Keratinocyte (primary cell): Measurements from ENCODE around the gene LPXN. TPM values are rescaled to one million over a fixed set of nuclear protein-coding genes. Genes with fewer than 3 reads are reported as not detected.

Experiments
- DNase-seq: peaks from one replicate; pipeline ENCODE4 v3.0.0-alpha.2; 2011; ENCODE audit warnings: low read depth, missing footprints, low spot score
- FAIRE-seq: peaks from 2 replicates; lab custom pipeline; 2011; peaks lifted over from hg19 to GRCh38; lab: Jason Lieb, UNC
- H2AFZ ChIP-seq: 2 replicates; pipeline ENCODE4 v1.6.0; 2012; ENCODE audit warnings: low read length, control low read depth, inconsistent platforms; ENCODE audit not compliant: control insufficient read depth
- H3K27ac ChIP-seq: 2 replicates; pipeline ENCODE4 v1.5.1; 2011; ENCODE audit warnings: low read length; ENCODE audit not compliant: control insufficient read depth, insufficient read depth
- H3K27me3 ChIP-seq: 3 replicates; pipeline ENCODE4 v1.6.0; 2011; ENCODE audit warnings: low read length; ENCODE audit not compliant: control insufficient read depth, insufficient read depth; ENCODE audit errors: extremely low read depth
- H3K36me3 ChIP-seq, 2 experiments: 2 replicates in 1 of 2; 3 replicates in 1 of 2; pipeline ENCODE4 v1.5.1; 2011; ENCODE audit warnings: low read length in 2 of 2, mild to moderate bottlenecking in 1 of 2; ENCODE audit not compliant: control insufficient read depth in 2 of 2, insufficient read depth in 2 of 2; ENCODE audit errors: extremely low read depth in 1 of 2
- H3K4me1 ChIP-seq: 3 replicates; pipeline ENCODE4 v1.5.1; 2011; ENCODE audit warnings: low read length; ENCODE audit not compliant: control insufficient read depth, insufficient read depth; ENCODE audit errors: extremely low read depth
- H3K4me2 ChIP-seq: 3 replicates; pipeline ENCODE4 v1.6.0; 2011; ENCODE audit warnings: low read depth, low read length; ENCODE audit not compliant: control insufficient read depth, insufficient read depth; ENCODE audit errors: extremely low read depth
- H3K4me3 ChIP-seq, 3 experiments: fragments of 200-600 bp in 1 of 3; sonication (generic) in 1 of 3; 2 replicates in 2 of 3; 3 replicates in 1 of 3; pipeline ENCODE4 v1.5.1; 2011 to 2016; ENCODE audit warnings: low read length in 3 of 3, mild to moderate bottlenecking in 3 of 3, control low read depth in 2 of 3, inconsistent platforms in 1 of 3, low read depth in 1 of 3, mixed read lengths in 1 of 3, mixed run types in 1 of 3, moderate library complexity in 1 of 3; ENCODE audit not compliant: control insufficient read depth in 2 of 3, insufficient read depth in 2 of 3; ENCODE audit errors: extremely low read depth in 1 of 3
- H3K79me2 ChIP-seq: 2 replicates; pipeline ENCODE4 v1.6.0; 2012; ENCODE audit warnings: low read length; ENCODE audit not compliant: control insufficient read depth, insufficient read depth
- H3K9ac ChIP-seq: 3 replicates; pipeline ENCODE4 v1.6.0; 2011; ENCODE audit warnings: low read length; ENCODE audit not compliant: control insufficient read depth, insufficient read depth; ENCODE audit errors: extremely low read depth
- H3K9me1 ChIP-seq: 3 replicates; pipeline ENCODE4 v1.6.0; 2011; ENCODE audit warnings: low read length; ENCODE audit not compliant: control insufficient read depth, insufficient read depth; ENCODE audit errors: extremely low read depth
- H3K9me3 ChIP-seq: 2 replicates; pipeline ENCODE4 v1.5.1; 2012; ENCODE audit warnings: low read depth, low read length; ENCODE audit not compliant: control insufficient read depth
- H4K20me1 ChIP-seq: 3 replicates; pipeline ENCODE4 v1.6.0; 2011; ENCODE audit warnings: low read length; ENCODE audit not compliant: control insufficient read depth, insufficient read depth; ENCODE audit errors: extremely low read depth
- EZH2 ChIP-seq: IDR thresholded peaks from one replicate; pipeline ENCODE4 v1.6.1; 2012; ENCODE audit warnings: inconsistent platforms, mild to moderate bottlenecking, low read length, moderate library complexity
- dilution Hi-C: fragments of 300-500 bp; cut with MboI; formaldehyde crosslinking; loops from one replicate; pipeline ENCODE4 v1.7.0; 2020; ENCODE audit warnings: low sequenced_read_pairs; ENCODE audit not compliant: extremely low pct_ligation_motif_present
- polyA plus RNA-seq, 5 experiments: library from polyadenylated mRNA; depleted of rRNA in 3 of 5; stranded (reverse) in 3 of 5; stranded (forward) in 1 of 5; unstranded in 1 of 5; fragments of >200 nt; gene quantifications; 1 replicate in 1 of 5; 2 replicates in 3 of 5; 3 replicates in 1 of 5; pipeline versions ENCODE4 v1.2.1 to v1.2.3, GENCODE V29; 2011 to 2012; ENCODE audit warnings: missing spikeins in 2 of 5, low read depth in 1 of 5, low replicate concordance in 1 of 5
- TF ChIP-seq, protein P1 (sequence below), 3 experiments: IDR thresholded peaks in 1 of 3; conservative IDR thresholded peaks in 1 of 3; optimal IDR thresholded peaks in 1 of 3; 2 replicates in 2 of 3; 3 replicates in 1 of 3; pipeline versions ENCODE3 to v1.5.1; 2011; ENCODE audit warnings: low read length in 3 of 3, mild to moderate bottlenecking in 3 of 3, moderate library complexity in 2 of 3, control low read depth in 1 of 3, inconsistent platforms in 1 of 3; ENCODE audit not compliant: insufficient read depth in 2 of 3; ENCODE audit errors: extremely low read depth in 1 of 3

LPXN gene
- polyA plus RNA-seq, 1 donor (not counting 4 experiments of a cell fraction or from before 2014, with no cell fraction given), result 83.9 TPM

DNA sequence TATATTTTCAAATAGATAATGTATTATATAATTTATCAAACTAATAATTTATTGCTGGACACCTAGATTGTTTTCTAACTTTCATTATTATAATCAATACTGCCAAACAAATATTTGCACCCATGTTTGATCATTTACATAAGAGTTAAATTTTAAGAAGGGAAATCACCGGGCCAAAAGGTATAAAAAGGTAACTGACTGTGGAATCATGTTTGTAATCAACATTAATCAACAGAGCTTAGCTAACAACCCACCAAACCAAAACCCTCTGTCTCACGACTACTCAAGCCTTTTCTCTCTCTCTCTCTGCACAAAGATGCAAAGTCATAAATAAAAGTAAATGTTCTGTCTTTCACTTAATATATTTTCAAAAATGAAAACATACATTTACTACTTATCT is 14.8 kb downstream of the LPXN start:
- H3K27ac ChIP-seq, result no peak overlapping the region
- no peaks in the 10 kb centered on the region for H3K27me3 ChIP-seq
- FAIRE-seq (no peak), DNase-seq (no peak)
- no peak overlapping the region for H3K4me2 ChIP-seq
- H3K9me3 ChIP-seq, result no peaks in the 10 kb centered on the region
- no peak overlapping the region for H3K9ac ChIP-seq
- no peaks in the 10 kb centered on the region for H3K4me1 ChIP-seq
- dilution Hi-C loops, result no loop called here
- H3K9me1 ChIP-seq, result no peaks in the 10 kb centered on the region
- no peaks in the 10 kb centered on the region for H4K20me1 ChIP-seq
- no peak overlapping the region for H2AFZ ChIP-seq
- TF ChIP-seq, protein P1, sequence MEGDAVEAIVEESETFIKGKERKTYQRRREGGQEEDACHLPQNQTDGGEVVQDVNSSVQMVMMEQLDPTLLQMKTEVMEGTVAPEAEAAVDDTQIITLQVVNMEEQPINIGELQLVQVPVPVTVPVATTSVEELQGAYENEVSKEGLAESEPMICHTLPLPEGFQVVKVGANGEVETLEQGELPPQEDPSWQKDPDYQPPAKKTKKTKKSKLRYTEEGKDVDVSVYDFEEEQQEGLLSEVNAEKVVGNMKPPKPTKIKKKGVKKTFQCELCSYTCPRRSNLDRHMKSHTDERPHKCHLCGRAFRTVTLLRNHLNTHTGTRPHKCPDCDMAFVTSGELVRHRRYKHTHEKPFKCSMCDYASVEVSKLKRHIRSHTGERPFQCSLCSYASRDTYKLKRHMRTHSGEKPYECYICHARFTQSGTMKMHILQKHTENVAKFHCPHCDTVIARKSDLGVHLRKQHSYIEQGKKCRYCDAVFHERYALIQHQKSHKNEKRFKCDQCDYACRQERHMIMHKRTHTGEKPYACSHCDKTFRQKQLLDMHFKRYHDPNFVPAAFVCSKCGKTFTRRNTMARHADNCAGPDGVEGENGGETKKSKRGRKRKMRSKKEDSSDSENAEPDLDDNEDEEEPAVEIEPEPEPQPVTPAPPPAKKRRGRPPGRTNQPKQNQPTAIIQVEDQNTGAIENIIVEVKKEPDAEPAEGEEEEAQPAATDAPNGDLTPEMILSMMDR (optimal IDR thresholded peaks at IDR 0.05 in 1 of 3, IDR thresholded peaks at IDR 0.05 in 1 of 3, conservative IDR thresholded peaks at IDR 0.05 in 1 of 3; ENCODE audit: extremely low read depth in 1 of 3, insufficient read depth in 2 of 3, low read length in 3 of 3), result no peak
- no peak for TF ChIP-seq EZH2
- peaks cover 8% of the 10 kb centered on the region for H3K79me2 ChIP-seq
- no peak overlapping the region for H3K4me3 ChIP-seq
- no peaks in the 10 kb centered on the region for H3K36me3 ChIP-seq

DNA sequence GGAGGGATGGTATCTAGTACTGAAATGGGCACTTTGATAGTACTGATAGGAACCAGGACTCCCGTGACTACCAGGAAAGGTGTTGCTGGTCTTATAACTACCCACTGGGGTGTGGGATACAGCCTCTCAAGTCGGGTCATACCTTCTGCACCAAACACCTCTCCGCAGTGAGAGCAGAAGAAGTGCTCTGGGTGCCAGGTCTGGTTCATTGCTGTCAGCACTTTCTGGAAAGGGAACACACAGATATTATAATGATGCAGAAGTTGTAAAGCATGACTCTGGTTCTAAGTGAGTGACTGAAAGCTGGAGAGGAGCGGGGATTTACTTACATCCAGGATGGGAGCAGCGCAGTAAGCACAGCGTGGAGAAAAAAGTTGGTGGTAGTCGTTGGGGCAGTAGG is 26.0 kb downstream of the LPXN start:
- Histone ChIP-seq H3K4me3 (no peak overlapping the region), H3K9me3 (no peaks in the 10 kb centered on the region), H3K4me2 (no peak overlapping the region), H3K27ac (no peak overlapping the region), H3K36me3 (peaks cover 4 to 38% of the 10 kb centered on the region in 2 experiments), H2AFZ (no peak overlapping the region), H4K20me1 (no peaks in the 10 kb centered on the region), H3K9me1 (no peaks in the 10 kb centered on the region), H3K79me2 (no peaks in the 10 kb centered on the region), H3K27me3 (no peaks in the 10 kb centered on the region), H3K4me1 (no peaks in the 10 kb centered on the region), H3K9ac (no peak overlapping the region)
- dilution Hi-C loops, result no loop called here
- DNase-seq (no peak), FAIRE-seq (no peak)
- TF ChIP-seq, protein P1 (optimal IDR thresholded peaks at IDR 0.05 in 1 of 3, IDR thresholded peaks at IDR 0.05 in 1 of 3, conservative IDR thresholded peaks at IDR 0.05 in 1 of 3; ENCODE audit: extremely low read depth in 1 of 3, insufficient read depth in 2 of 3, low read length in 3 of 3), result no peak
- TF ChIP-seq EZH2, result no peak
